Thoracic aorta (tissue), 2 donors: Measurements from ENCODE around the gene PIAS1. TPM values are rescaled to one million over a fixed set of nuclear protein-coding genes. Genes with fewer than 3 reads are reported as not detected.

Experiments
- ATAC-seq: fragments of 150-250 bp; one replicate; pipeline ENCODE4 v1.8.0; 2017; ENCODE audit warnings: low read depth; ENCODE audit not compliant: insufficient number of reproducible peaks, low FRiP score
- DNase-seq: peaks from one replicate; pipeline ENCODE4 v3.0.0-alpha.2; 2020; ENCODE audit warnings: low spot score
- H3K27ac ChIP-seq, 2 donors: fragments of 200-600 bp; sonication (generic); 1 replicate in 1 of 2; 2 replicates in 1 of 2; pipeline ENCODE4 v1.5.1; 2016; ENCODE audit warnings: mild to moderate bottlenecking in 2 of 2, moderate library complexity in 2 of 2
- H3K27me3 ChIP-seq: fragments of 200-600 bp; sonication (generic); replicated peaks from 2 replicates; pipeline ENCODE4 v1.6.0; 2016; ENCODE audit warnings: mild to moderate bottlenecking; ENCODE audit not compliant: insufficient read depth
- H3K36me3 ChIP-seq: fragments of 200-600 bp; sonication (generic); one replicate; pipeline ENCODE4 v1.5.1; 2016
- H3K4me1 ChIP-seq, 2 donors: fragments of 200-600 bp; sonication (generic); 1 replicate in 1 of 2; 2 replicates in 1 of 2; pipeline versions ENCODE4 v1.5.1 to v1.6.0; 2016; ENCODE audit warnings: low read depth in 2 of 2, mild to moderate bottlenecking in 1 of 2; ENCODE audit not compliant: control insufficient read depth in 1 of 2
- H3K4me3 ChIP-seq: fragments of 200-600 bp; sonication (generic); 2 replicates; pipeline ENCODE4 v1.5.1; 2016; ENCODE audit warnings: mild to moderate bottlenecking
- H3K9me3 ChIP-seq: fragments of 200-600 bp; sonication (generic); 2 replicates; pipeline ENCODE4 v1.5.1; 2016
- total RNA-seq, 2 donors: library from RNA; depleted of rRNA; stranded (reverse); fragments of >200 nt; gene quantifications; one replicate each; pipeline versions ENCODE4 v1.1.0 to v1.2.3, GENCODE V29; 2016
- TF ChIP-seq, protein P1 (sequence below): fragments of 200-600 bp; sonication (generic); IDR thresholded peaks from one replicate; pipeline ENCODE4 v1.5.1; 2019; ENCODE audit warnings: antibody characterized with exemption

PIAS1 gene
- total RNA-seq, 2 donors from 2014 or later: 45.1 to 74.1 TPM

DNA sequence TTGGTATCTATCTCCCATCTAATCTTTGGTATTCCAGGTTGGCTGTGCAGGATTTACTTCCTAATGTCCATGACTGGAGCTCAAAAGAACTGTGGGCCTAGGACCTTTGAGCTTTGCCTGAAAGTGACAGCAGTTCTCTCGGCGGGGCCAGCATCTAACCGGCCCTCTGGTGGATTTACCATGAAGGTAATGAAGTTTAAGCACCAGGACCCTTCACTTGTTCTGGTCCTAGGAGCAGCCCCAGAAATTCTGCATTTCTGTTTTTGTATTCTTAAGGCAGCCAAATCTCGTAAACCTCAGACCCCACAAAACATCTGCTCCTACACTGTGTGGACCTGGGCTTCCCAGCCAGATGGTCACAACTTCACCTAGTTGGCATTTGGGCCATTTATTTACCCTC, 138.0 kb downstream of the PIAS1 start:
- no peak for ATAC-seq
- Histone ChIP-seq H3K36me3 (peaks cover 21% of the 10 kb centered on the region), H3K27ac (no peak overlapping the region), H3K9me3 (no peaks in the 10 kb centered on the region), H3K27me3 (no peaks in the 10 kb centered on the region), H3K4me1 (peaks cover 17 to 27% of the 10 kb centered on the region in 2 donors), H3K4me3 (no peak overlapping the region)
- TF ChIP-seq, protein P1, sequence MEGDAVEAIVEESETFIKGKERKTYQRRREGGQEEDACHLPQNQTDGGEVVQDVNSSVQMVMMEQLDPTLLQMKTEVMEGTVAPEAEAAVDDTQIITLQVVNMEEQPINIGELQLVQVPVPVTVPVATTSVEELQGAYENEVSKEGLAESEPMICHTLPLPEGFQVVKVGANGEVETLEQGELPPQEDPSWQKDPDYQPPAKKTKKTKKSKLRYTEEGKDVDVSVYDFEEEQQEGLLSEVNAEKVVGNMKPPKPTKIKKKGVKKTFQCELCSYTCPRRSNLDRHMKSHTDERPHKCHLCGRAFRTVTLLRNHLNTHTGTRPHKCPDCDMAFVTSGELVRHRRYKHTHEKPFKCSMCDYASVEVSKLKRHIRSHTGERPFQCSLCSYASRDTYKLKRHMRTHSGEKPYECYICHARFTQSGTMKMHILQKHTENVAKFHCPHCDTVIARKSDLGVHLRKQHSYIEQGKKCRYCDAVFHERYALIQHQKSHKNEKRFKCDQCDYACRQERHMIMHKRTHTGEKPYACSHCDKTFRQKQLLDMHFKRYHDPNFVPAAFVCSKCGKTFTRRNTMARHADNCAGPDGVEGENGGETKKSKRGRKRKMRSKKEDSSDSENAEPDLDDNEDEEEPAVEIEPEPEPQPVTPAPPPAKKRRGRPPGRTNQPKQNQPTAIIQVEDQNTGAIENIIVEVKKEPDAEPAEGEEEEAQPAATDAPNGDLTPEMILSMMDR: no peak
- DNase-seq: no peak

DNA sequence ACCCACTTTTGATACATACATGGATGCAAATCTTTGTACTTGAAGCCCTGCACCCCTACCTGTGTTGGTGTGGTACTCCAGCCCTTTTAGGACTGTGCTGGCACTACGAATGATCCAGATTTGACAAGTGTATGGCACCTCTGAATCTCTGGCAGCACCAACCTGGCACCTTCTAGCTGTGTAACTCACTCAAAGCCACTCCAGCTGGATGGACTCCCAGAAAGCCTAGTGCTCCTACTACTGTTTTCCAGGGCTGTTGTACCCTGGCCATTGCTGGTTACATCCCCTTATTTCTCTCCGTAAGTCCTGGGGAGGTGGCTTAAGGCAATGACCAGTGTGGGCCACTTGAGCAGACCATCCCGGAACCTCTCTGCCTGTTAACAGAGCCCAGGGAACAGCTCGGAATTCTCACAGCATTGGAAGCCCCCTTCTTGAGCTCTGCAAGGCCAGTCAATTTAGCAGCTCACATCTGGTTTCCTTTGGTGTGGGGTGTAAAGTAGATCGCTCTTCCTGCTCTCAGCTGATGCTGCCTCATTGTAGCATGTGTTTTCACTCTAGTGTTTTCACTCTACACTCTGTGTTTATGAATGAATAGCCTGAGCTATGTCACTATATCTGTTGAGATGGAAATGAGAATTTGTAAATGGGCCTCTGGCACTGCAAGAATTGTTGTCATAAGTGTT, 138.8 kb downstream of the PIAS1 start:
- no peaks in the 10 kb centered on the region for H3K27me3 ChIP-seq
- ATAC-seq (no peak), DNase-seq (no peak)
- H3K4me1 ChIP-seq: peaks cover 10 to 19% of the 10 kb centered on the region in 2 donors
- H3K27ac ChIP-seq: no peak overlapping the region
- no peaks in the 10 kb centered on the region for H3K9me3 ChIP-seq
- TF ChIP-seq, protein P1: no peak
- H3K36me3 ChIP-seq: peaks cover 21% of the 10 kb centered on the region
- H3K4me3 ChIP-seq: no peak overlapping the region

DNA sequence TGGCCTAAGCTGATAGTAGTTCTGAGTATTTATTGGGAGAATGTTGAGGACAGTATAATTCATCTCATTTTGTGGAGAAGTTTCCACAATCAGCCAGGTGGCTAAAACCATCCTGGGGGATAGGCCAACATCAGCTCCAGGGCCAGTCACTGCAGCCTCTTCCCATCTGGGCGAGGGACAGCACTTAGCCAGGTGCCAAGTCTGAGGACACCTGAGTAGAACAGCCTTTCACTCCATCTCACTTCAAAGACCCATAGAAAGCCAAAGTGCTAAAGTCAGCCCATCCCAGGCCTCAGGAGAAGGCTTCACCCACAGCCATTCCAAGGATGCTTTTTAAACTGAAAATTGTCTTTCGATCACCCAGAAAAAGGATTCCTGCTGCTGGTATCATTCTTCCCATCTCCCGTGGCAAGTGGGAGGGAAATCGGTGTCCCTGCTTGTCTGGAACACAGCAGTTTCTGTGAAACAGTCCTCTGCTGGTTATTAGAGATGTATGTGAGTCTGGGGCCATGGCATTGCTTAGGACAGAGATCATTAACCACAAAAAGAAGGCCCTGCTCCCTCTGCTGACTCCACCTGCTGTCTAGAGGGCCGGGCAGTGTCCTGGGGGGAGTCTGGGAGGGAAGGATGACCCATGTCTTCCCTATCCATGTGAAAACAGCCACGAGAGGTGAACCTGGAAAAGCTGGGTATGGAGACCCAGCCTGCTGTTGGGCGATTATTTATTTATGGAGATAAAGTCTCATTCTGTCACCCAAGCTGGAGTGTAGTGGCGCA, 141.4 kb downstream of the PIAS1 start:
- TF ChIP-seq, protein P1: no peak
- Histone ChIP-seq H3K27ac (no peak overlapping the region), H3K36me3 (peaks cover 21% of the 10 kb centered on the region), H3K27me3 (no peaks in the 10 kb centered on the region), H3K9me3 (no peaks in the 10 kb centered on the region), H3K4me3 (no peak overlapping the region), H3K4me1 (peaks cover 0 to 21% of the 10 kb centered on the region in 2 donors)
- DNase-seq (no peak), ATAC-seq (no peak)

DNA sequence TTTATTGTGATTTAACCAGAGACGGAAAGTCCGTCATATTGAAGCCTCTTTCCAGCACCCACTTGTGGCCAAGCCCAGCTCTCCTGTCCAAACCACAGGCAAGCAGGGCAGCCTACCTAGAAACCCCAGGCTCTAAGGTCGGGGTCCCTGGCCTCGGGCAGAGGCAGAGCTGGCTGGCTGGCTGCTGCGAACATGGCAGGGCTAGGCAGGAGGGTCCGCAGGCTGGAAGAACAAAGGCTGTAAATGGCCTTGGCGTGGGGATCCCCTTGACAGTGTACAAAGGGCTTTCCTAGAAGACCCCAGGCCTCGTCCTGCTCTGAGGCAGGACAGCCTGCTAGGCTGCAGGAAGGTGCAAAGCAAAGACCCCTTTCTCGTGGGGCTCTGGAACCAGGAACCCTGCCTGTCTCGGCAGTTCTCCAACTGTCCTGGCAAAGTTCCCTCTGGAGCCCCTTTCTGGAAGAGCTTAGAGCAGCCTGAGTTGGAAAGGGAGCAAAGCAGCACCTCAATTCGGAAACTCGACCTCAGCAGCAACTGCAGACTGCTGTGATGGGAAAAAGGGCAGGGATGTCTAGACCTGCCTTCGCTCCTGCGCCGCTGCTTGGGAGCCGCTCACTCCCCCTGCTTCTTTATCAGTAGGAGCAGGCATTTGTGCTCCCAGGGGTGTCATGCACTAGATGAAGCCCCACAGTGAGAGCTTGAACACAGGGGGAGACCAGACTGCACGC, 142.5 kb downstream of the PIAS1 start:
- Histone ChIP-seq H3K4me1 (peaks cover 0 to 23% of the 10 kb centered on the region in 2 donors), H3K4me3 (no peak overlapping the region), H3K27me3 (no peaks in the 10 kb centered on the region), H3K9me3 (no peaks in the 10 kb centered on the region), H3K36me3 (peaks cover 18% of the 10 kb centered on the region), H3K27ac (no peak overlapping the region)
- ATAC-seq (no peak), DNase-seq (no peak)
- TF ChIP-seq, protein P1: no peak

DNA sequence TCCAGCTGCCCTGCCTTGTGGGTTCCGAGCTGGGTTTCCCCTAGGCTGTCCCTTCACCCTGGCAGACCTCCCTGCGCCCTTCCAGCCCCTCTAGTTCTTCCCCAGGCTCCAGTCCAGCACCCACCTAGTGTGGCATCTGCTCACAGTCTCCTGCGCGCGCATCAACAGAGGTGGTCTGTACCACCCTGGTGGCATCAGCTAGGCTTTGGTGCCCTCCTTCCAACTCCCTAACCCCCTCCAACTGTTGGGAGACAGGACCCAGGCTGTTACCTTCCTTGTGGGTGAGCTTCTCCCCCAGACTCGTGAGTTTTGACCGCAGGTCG, 143.0 kb downstream of the PIAS1 start:
- no peak overlapping the region for H3K27ac ChIP-seq
- no peak for DNase-seq
- H3K4me3 ChIP-seq: no peak overlapping the region
- H3K9me3 ChIP-seq: no peaks in the 10 kb centered on the region
- H3K27me3 ChIP-seq: no peaks in the 10 kb centered on the region
- peaks cover 13% of the 10 kb centered on the region for H3K36me3 ChIP-seq
- peaks cover 0 to 23% of the 10 kb centered on the region in 2 donors for H3K4me1 ChIP-seq
- TF ChIP-seq, protein P1: no peak
- ATAC-seq: no peak
